IPS-18a (cell line): ENCODE measurements around the gene TRAPPC2L.

Experiments
- H3K27ac ChIP-seq: one replicate; pipeline ENCODE4 v1.5.1; 2013; ENCODE audit warnings: low read length
- H3K27me3 ChIP-seq: one replicate; pipeline ENCODE4 v1.6.1; 2013; ENCODE audit warnings: mild to moderate bottlenecking, low read length; ENCODE audit not compliant: control insufficient read depth, insufficient read depth
- H3K36me3 ChIP-seq: one replicate; pipeline ENCODE4 v1.6.1; 2013; ENCODE audit warnings: low read depth, low read length; ENCODE audit not compliant: control insufficient read depth
- H3K4me1 ChIP-seq: one replicate; pipeline ENCODE4 v1.6.1; 2013; ENCODE audit warnings: low read depth, low read length; ENCODE audit not compliant: control insufficient read depth
- H3K4me3 ChIP-seq: one replicate; pipeline ENCODE4 v1.5.1; 2013; ENCODE audit warnings: low read length
- H3K9ac ChIP-seq: one replicate; pipeline ENCODE4 v1.6.1; 2013; ENCODE audit warnings: mild to moderate bottlenecking, low read length, moderate library complexity
- H3K9me3 ChIP-seq: one replicate; pipeline ENCODE4 v1.6.1; 2013; ENCODE audit warnings: low read depth, low read length; ENCODE audit not compliant: control insufficient read depth

TRAPPC2L gene

DNA sequence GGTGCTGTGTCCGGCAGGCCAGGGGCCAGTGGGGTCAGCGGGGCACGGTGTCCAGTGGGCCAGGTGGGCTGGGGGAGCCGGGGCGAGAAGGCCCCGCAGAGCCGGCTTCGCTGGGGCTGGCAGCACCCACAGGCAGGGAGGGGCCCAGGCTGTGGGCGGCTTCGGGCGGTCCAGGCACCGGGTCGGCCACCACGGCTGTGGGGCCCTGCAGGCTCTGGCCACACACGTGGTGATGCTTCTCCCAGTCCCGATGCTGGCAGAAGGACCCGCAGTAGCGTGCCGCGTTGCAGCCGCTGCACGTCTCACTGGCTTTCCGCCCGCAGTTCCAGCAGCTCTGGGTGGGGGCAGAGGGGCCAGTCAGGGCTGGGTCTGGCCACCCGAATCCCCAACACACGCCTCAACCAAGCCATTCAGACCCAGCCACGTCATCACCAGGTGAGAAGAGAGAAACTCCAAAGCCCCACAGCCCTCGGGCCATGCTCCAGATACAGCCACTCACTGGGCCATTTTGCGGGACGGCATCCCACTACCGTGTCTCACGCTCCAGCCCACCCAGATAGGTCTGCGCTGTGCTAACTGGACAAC lies 20.1 kb downstream of the TRAPPC2L start:
- no peaks in the 10 kb centered on the region for H3K4me1 ChIP-seq
- no peak overlapping the region for H3K4me3 ChIP-seq
- no peaks in the 10 kb centered on the region for H3K27me3 ChIP-seq
- H3K27ac ChIP-seq = no peak overlapping the region
- H3K9ac ChIP-seq = no peak overlapping the region
- H3K9me3 ChIP-seq = no peaks in the 10 kb centered on the region
- no peaks in the 10 kb centered on the region for H3K36me3 ChIP-seq

DNA sequence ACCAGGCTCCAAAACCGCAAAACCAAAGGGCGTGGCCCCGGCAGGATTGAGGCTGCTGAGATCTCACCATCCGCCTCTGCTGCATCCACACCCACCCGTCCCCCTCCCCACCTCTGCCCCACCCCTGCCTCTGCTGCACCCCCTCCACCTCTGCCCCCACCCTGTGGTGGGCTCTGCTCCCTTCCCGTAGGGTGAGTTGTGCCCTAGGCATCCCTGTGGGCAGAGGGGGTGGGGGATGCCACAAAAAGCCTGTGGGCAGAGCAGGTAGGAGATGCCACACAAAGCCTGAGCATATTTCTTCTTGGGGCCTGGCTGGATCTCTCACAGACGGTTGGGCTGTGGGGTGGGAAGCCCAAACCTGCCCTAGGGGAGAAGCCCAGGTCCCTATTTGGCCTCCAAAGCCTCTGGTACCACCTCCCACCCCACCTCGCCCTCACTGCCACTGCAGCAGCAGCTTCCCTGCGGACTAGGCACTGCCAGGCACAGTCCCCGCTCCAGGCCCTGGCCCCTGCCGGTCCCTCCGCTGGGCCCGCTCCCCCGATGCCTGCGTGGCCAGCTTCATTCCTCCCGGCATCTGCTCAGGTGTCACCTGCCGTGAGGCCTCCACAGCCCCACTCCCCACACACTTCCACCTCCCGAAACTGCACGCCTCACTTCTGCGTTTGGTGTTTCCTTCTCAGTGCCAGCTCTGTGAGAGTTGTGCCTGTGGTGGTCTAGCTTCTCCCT lies 20.8 kb downstream of the TRAPPC2L start:
- no peaks in the 10 kb centered on the region for H3K36me3 ChIP-seq
- no peaks in the 10 kb centered on the region for H3K9me3 ChIP-seq
- no peaks in the 10 kb centered on the region for H3K27me3 ChIP-seq
- H3K27ac ChIP-seq = no peak overlapping the region
- no peak overlapping the region for H3K4me3 ChIP-seq
- H3K4me1 ChIP-seq = no peaks in the 10 kb centered on the region
- no peak overlapping the region for H3K9ac ChIP-seq

DNA sequence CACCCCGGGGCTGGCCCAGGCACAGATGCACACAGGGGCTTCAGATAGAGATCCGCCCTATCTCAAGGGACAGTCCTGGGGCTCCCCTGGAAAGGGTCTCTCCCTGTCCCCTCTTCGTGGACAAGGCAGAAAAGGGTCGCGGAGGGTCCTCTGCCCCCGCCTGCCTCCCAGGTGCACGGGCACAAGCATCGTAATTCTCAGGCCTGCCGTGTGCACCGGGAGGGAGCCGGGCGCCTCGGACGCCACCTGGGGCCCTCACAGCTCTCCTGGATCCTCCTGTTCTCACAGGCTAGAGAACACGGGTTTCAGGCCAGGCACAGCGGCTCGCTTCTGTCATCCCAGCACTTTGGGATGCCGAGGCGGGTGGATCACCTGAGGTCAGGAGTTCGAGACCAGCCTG lies 21.4 kb downstream of the TRAPPC2L start:
- H3K4me1 ChIP-seq = no peaks in the 10 kb centered on the region
- no peak overlapping the region for H3K27ac ChIP-seq
- no peak overlapping the region for H3K4me3 ChIP-seq
- no peaks in the 10 kb centered on the region for H3K27me3 ChIP-seq
- no peak overlapping the region for H3K9ac ChIP-seq
- H3K36me3 ChIP-seq = no peaks in the 10 kb centered on the region
- H3K9me3 ChIP-seq = no peaks in the 10 kb centered on the region

DNA sequence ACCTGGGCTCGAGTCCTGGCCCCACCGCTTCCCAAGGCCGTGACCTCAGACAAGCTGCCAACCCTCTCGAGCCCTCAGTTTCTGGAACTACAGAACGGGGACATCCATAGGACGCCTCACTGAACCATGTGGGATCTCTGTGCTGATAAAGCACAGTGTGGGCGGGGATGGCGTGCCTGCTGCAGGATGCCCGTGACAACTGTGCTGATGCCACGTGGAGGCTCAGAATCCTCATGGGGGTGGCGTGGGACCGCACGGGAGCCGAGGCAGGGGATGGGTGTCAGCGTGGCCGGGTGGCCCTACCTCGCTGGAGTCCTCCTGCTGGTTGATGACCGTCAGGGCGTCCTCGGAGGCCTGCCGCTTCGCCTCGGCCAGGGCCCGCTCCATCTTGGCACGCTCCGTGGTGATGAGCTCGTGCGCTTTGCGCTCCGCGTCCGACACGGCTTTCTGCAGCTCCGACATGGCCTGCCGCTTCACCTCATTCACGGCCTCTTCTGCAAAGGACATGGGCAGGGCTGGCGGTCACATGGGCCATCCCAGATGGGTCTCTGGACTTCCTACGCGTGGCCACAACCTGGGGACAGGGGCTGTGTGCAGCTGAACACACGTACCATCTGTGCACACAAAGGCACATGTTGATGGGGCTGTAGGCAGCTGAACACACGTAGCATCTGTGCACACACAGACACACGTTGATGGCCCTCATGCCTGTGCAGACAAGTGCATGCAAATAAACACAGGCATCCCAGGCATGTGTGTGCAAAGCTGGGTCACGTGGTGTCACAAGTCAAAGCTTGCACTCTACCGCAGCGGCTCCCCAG lies 22.2 kb downstream of the TRAPPC2L start:
- Histone ChIP-seq H3K27me3 (no peaks in the 10 kb centered on the region), H3K9ac (no peak overlapping the region), H3K4me3 (no peak overlapping the region), H3K4me1 (no peaks in the 10 kb centered on the region), H3K36me3 (no peaks in the 10 kb centered on the region), H3K27ac (no peak overlapping the region), H3K9me3 (no peaks in the 10 kb centered on the region)

DNA sequence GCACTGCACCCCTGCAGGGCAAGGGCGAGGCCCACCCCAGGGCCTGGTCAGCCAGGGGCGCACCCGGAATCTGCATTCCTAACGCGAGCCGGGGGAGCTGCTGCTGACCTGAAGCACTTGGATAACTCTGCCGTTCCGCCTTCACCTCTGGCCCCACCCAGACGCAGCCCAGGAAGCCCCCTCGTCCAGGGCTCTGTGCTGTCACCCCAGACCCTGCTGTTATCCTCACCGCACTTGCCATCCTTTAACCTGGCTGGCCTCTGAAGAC lies 22.8 kb downstream of the TRAPPC2L start:
- no peak overlapping the region for H3K9ac ChIP-seq
- H3K27me3 ChIP-seq = no peaks in the 10 kb centered on the region
- H3K27ac ChIP-seq = no peak overlapping the region
- H3K4me1 ChIP-seq = no peaks in the 10 kb centered on the region
- no peaks in the 10 kb centered on the region for H3K9me3 ChIP-seq
- no peak overlapping the region for H3K4me3 ChIP-seq
- H3K36me3 ChIP-seq = no peaks in the 10 kb centered on the region

DNA sequence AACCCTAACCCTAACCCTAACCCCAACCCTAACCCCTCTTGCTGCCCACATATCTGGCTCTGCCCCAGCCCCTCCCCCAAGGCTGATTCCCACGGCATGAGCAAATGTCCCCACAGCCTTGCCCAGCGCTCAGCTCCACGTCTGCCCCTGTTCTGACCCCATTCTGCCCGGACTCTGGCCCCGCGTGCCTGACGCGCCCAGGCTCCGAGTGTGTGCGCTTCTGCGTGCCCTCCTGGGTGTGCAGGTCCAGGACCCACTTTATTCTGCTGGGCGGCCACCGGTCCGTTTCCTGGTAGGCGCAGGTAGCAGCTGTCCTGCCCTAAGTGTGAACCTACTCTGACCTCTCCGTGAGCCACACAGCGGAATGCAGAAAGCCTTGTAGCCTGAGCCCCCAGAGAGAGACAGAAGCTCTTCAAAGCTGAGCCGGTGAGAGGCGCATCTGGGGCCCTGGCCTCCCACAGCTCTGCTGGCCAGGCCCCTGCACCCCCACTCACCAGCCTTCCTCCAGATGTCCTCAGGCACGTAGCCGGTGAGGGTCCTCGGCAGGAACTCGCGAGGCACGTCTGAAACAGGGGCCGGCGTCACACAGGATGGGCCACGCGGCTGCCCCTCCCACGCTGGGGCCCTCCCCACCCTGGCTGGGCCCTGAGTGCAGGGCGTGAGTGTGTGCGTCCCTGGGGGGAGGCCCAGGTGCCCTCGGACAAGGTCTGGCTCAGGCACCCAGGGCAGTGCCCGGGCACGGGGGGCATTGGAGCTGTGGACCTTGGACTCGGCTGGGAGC lies 23.5 kb downstream of the TRAPPC2L start:
- Histone ChIP-seq H3K9ac (no peak overlapping the region), H3K27me3 (no peaks in the 10 kb centered on the region), H3K4me1 (no peaks in the 10 kb centered on the region), H3K36me3 (no peaks in the 10 kb centered on the region), H3K27ac (no peak overlapping the region), H3K4me3 (no peak overlapping the region), H3K9me3 (no peaks in the 10 kb centered on the region)

DNA sequence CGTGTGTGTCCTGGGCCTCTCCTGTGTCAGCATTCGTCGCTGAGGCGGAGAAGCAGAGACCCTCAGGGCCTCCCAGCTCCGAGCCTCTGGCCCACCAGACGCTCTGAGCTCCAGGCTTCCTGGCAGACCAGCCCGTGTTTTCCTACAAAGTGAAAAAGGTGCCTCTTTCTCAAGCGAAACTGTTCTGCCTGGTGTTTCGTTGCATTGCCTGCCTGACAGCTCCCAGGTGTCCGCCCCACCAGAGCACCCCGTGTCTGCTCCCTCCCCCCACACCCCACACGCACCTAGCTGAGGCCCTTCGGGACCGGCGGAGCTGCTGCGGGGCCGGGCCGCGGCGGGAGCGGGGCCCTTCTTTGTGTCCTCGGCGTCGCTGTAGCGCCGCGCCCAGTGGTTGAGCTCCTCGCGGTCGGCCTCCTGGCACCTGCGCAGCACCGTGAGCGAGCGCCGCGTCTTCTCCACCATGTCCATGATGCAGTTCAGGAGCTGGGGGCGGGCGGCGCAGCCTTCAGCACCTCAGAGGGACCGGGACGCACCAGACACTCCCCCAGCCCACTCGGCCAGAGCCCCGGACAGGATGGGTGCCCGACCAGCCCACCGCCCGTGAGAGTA lies 24.2 kb downstream of the TRAPPC2L start:
- Histone ChIP-seq H3K4me3 (no peak overlapping the region), H3K27ac (no peak overlapping the region), H3K36me3 (no peaks in the 10 kb centered on the region), H3K9ac (no peak overlapping the region), H3K4me1 (no peaks in the 10 kb centered on the region), H3K9me3 (no peaks in the 10 kb centered on the region), H3K27me3 (no peaks in the 10 kb centered on the region)

DNA sequence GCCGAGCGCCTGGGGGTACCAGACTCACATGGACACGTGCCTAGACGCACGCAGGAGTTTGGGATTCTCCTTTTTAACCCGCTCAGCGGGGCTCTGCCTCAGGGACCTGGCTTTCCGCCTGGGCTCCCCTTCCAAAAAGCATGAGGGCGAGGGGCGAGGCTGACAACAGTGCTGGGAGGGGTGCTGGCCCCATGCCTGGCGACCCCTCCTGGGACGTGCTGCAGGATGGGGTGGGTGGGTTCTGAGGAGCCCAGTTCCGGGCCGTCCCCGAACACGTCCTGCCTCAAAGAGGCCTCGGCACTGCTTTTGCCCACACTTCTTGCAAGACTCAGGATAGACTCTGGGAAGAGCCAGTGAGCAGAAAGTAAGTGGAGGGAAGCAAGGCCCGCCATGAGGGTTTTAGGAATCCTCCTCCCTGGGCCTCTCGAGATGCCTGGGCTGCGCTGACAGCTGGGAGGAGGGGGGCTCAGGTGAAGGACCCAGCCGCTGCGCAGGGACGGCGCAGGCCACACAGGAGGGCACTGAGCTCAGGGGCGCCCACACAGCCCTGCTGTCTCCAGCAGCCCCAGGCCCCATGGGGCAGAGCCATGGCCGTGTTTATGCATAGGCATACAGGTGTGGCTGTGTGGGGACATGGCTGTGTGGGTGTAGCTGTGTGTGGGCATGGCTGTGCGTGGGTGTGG lies 24.9 kb downstream of the TRAPPC2L start:
- Histone ChIP-seq H3K27me3 (no peaks in the 10 kb centered on the region), H3K27ac (no peak overlapping the region)

DNA sequence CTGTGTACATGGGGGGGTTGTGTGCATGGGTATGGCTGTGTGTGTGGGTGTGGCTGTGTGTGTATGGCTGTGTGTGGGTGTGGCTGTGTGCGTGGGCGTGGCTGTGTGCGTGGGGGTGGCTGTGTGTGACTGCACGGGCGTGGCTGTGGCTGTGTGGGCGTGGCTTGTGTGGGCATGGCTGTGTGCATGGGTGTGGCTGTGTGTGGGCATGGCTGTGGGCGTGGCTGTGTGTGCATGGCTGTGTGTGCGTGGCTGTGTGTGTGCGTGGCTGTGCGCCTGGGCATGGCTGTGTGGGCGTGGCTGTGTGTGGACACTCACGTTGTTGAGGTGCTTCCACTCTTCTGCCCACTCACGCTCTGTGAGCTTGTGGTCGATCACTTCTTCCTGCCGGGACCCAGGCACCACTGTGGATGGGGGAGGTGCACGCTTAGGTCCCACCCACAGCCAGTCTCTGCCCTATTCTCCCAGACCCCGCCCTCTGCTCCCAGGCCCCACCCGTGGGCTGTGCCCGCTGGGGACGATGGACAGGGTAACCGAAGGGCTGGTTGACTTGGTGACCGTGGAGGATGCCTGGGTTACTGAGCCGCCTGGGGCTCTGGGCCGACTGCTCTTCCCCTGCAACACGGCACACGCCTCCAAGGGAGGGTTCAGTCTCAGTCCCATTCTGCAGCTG lies 25.6 kb downstream of the TRAPPC2L start:
- Histone ChIP-seq H3K9ac (no peak overlapping the region), H3K9me3 (no peaks in the 10 kb centered on the region), H3K27me3 (no peaks in the 10 kb centered on the region), H3K4me1 (no peaks in the 10 kb centered on the region), H3K4me3 (no peak overlapping the region), H3K27ac (no peak overlapping the region), H3K36me3 (no peaks in the 10 kb centered on the region)

More for the DNA sequence above, 24.9 kb downstream of the TRAPPC2L start:
- Histone ChIP-seq H3K4me3 (no peak overlapping the region), H3K9me3 (no peaks in the 10 kb centered on the region), H3K9ac (no peak overlapping the region), H3K36me3 (no peaks in the 10 kb centered on the region), H3K4me1 (no peaks in the 10 kb centered on the region)

DNA sequence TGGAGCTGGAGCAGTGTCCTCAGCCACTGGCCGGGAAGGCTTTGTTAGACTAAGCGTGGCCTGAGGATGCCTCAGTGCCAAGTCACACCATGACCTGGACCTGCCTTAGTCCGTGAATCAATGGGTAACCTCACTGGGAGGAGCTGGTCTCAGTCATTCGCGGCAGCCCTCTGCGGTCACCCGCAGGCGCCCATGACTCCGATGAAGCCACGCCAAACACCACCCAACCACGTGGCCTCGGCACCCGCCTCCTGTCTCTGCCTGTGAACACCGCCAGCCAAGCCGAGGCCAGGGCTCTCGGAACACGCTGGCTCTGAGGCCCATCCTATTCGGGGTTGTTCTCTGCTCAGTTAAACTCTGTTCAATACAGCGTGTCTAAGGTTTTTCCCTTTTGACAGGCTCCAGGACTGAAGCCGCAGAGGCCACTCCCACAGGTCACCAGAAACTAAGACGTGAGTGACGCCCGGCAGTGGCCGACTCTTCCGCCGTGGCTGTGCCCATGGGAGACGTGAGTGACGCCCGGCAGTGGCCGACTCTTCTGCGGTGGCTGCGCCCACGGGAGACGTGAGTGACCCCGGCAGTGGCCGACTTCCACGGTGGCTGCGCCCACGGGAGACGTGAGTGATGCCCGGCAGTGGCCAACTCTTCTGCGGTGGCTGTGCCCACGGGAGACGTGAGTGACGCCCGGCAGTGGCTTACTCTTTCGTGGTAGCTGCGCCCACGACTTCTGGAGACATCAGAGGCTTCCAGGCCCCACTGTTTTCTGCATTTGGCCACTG lies 26.4 kb downstream of the TRAPPC2L start:
- Histone ChIP-seq H3K9ac (no peak overlapping the region), H3K27me3 (no peaks in the 10 kb centered on the region), H3K27ac (no peak overlapping the region), H3K4me3 (no peak overlapping the region), H3K4me1 (no peaks in the 10 kb centered on the region), H3K9me3 (no peaks in the 10 kb centered on the region), H3K36me3 (no peaks in the 10 kb centered on the region)
